Stimulated activated naive CD8-positive, alpha-beta T cell treated with anti-CD3 and anti-CD28 coated beads, Interleukin-15, amount 100 ng/mL, for 72 hours (primary cell): ENCODE results near the gene DCTN2.

Source experiments
- ATAC-seq: fragments of 150-1000 bp; cut with Tn5 transposase; 2 replicates; pipeline ENCODE4 v1.10.0; 2021; ENCODE audit warnings: mild to moderate bottlenecking, moderate library complexity
- DNase-seq, 2 donors: peaks; one replicate each; pipeline ENCODE4 v3.0.0; 2021 to 2022
- H3K27ac Mint-ChIP-seq, 2 donors: one replicate each; pipeline ENCODE4 v1.8.0; 2022; ENCODE audit warnings: mild to moderate bottlenecking in 2 of 2, mixed read lengths in 2 of 2, moderate library complexity in 2 of 2
- H3K27me3 Mint-ChIP-seq: one replicate; pipeline ENCODE4 v1.8.0; 2022; ENCODE audit warnings: mixed read lengths
- H3K4me1 Mint-ChIP-seq: one replicate; pipeline ENCODE4 v1.8.0; 2022; ENCODE audit warnings: mild to moderate bottlenecking, mixed read lengths
- H3K4me3 Mint-ChIP-seq, 2 donors: one replicate each; pipeline ENCODE4 v1.8.0; 2022; ENCODE audit warnings: mild to moderate bottlenecking in 2 of 2, mixed read lengths in 2 of 2, moderate library complexity in 1 of 2
- H3K9me3 Mint-ChIP-seq, 2 donors: one replicate each; pipeline ENCODE4 v1.8.0; 2022; ENCODE audit warnings: mixed read lengths in 2 of 2

Gene DCTN2

DNA sequence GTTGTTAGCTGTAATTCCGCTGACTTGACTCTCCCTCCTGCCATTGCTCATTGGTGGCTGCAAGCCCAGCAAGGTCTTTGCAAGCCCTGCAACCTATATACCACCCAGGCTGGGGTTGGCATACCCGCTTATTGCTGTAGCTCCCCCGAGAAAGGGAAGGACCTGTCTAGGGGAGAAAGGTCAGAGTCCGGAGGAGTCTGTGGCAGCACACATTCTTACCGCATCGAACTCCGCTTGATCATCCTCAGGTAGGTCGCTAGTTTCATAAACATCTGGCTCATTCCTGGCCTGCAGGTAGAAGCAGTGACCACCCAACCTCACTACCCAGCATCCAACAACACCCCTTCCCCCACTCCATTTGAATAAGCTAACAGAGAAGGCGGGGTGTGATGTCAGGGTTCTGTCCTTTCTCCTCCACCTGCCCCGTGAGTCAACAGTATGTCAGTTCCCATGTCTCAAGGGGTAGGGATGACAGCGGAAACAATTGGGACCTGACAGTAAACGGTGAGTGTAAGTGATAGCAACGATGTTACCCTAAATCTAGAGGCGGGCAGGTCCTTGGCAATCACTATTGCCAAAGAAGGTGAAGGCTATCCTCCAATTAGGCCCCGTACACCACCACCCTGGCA lies 1.1 kb downstream of the DCTN2 start:
- Mint-ChIP-seq H3K9me3 (no peaks in the 10 kb centered on the region), H3K27ac (peak overlapping the region; percentile 98), H3K4me1 (peaks cover 62% of the 10 kb centered on the region), H3K4me3 (peak overlapping the region; percentile 92 to 96), H3K27me3 (peaks cover 24% of the 10 kb centered on the region)
- ATAC-seq (no peak), DNase-seq (no peak)

DNA sequence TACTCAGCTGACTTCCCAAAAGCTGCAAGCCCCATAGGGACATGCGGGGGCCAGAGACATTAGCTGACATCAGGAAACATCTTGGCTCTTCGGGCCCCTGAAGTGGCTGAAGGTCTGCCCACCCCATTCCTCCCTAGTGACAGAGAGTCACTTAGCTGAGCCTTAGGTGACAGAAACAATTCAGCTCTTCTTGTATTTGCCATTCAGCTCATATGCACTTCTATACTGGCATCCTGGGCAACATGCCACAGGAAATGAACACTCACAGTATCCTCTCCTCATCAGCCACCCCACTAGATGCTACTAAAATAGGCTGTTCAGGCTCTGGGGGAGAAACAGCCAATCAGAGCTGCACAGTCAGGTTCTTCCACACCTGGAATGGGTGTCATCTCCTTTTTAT lies 3.4 kb downstream of the DCTN2 start:
- Mint-ChIP-seq H3K9me3 (no peaks in the 10 kb centered on the region), H3K27me3 (peaks cover 4% of the 10 kb centered on the region), H3K4me3 (no peak overlapping the region), H3K4me1 (peaks cover 46% of the 10 kb centered on the region), H3K27ac (no peak overlapping the region)
- ATAC-seq, result no peak
- DNase-seq, result no peak

DNA sequence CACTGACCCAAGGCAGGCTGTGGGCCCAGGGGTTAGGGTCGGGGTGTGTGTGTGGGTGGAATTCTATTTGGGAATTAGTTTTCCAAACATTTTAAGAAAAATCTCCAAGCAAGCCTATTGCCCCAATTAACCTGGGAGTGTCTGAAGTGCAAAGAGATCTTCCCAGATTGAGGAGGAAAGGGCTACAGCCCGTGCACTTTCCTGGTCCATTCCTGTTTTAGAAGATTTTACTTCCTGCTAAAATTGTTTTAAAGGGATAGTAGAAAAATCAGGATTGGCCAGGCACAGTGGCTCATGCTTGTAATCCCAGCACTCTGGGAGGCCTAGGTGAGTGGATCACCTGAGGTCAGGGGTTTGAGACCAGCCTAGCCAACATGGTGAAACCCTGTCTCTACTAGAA lies 5.3 kb downstream of the DCTN2 start:
- ATAC-seq (no peak), DNase-seq (no peak)
- H3K4me1 Mint-ChIP-seq, result peaks cover 48% of the 10 kb centered on the region
- no peak overlapping the region for H3K27ac Mint-ChIP-seq
- no peaks in the 10 kb centered on the region for H3K27me3 Mint-ChIP-seq
- H3K9me3 Mint-ChIP-seq, result no peaks in the 10 kb centered on the region
- no peak overlapping the region for H3K4me3 Mint-ChIP-seq

- H3K9me3 Mint-ChIP-seq, result no peaks in the 10 kb centered on the region
- DNase-seq, result no peak
- H3K27me3 Mint-ChIP-seq, result no peaks in the 10 kb centered on the region
- ATAC-seq, result no peak
- no peak overlapping the region for H3K4me3 Mint-ChIP-seq
- peaks cover 44% of the 10 kb centered on the region for H3K4me1 Mint-ChIP-seq
- no peak overlapping the region for H3K27ac Mint-ChIP-seq
Measured at GRCh38 chr12:57541001-57541400, 6.0 kb downstream of the DCTN2 start.

DNA sequence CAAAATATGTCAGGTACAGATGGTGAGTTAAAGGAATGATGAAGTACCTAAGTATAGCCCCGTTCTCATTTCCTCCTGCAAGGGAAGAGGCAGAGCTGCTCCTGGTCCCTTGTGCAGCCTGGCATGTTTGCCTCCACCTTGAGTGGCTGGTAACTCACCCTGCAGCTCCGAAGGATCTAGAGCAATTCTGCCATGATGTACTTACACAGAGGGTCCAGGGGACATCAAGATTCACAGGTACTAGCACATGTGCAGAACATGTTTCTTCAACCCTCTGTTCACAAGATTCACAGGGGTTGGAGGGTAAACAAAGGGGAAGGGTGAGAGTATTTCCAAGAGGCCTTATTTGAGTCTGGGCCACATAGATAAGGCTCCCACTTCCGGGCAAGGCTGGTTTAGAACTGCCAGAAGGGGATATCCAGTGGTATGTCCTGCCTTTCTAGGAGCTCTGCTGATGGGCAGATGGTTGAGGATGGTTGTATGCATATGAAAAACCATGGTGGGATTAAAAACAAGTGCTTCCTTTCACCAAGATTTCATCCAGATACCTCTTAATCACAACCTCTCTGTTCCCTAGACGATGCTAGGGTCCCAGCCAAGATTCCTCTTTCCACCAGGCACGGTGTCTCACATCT lies 7.7 kb downstream of the DCTN2 start:
- Mint-ChIP-seq H3K27ac (no peak overlapping the region), H3K9me3 (no peaks in the 10 kb centered on the region), H3K4me1 (peaks cover 28% of the 10 kb centered on the region), H3K27me3 (no peaks in the 10 kb centered on the region), H3K4me3 (no peak overlapping the region)
- DNase-seq (no peak), ATAC-seq (no peak)

- Mint-ChIP-seq H3K27ac (peak overlapping the region in 1 of 2 donors; percentile 15), H3K4me3 (no peak overlapping the region), H3K27me3 (no peaks in the 10 kb centered on the region), H3K4me1 (peaks cover 21% of the 10 kb centered on the region), H3K9me3 (no peaks in the 10 kb centered on the region)
- ATAC-seq, result no peak
- no peak for DNase-seq
Measured at GRCh38 chr12:57536597-57536942, 10.4 kb downstream of the DCTN2 start.

- DNase-seq (no peak), ATAC-seq (no peak)
- Mint-ChIP-seq H3K4me3 (no peak overlapping the region), H3K4me1 (peaks cover 21% of the 10 kb centered on the region), H3K9me3 (no peaks in the 10 kb centered on the region), H3K27me3 (no peaks in the 10 kb centered on the region), H3K27ac (no peak overlapping the region)
Measured at GRCh38 chr12:57535764-57536596, 11.0 kb downstream of the DCTN2 start.

- H3K27ac Mint-ChIP-seq, result no peak overlapping the region
- H3K9me3 Mint-ChIP-seq, result no peaks in the 10 kb centered on the region
- H3K4me3 Mint-ChIP-seq, result no peak overlapping the region
- no peaks in the 10 kb centered on the region for H3K27me3 Mint-ChIP-seq
- no peak for ATAC-seq
- peaks cover 22% of the 10 kb centered on the region for H3K4me1 Mint-ChIP-seq
- DNase-seq, result no peak
Measured at GRCh38 chr12:57534991-57535543, 11.9 kb downstream of the DCTN2 start.

DNA sequence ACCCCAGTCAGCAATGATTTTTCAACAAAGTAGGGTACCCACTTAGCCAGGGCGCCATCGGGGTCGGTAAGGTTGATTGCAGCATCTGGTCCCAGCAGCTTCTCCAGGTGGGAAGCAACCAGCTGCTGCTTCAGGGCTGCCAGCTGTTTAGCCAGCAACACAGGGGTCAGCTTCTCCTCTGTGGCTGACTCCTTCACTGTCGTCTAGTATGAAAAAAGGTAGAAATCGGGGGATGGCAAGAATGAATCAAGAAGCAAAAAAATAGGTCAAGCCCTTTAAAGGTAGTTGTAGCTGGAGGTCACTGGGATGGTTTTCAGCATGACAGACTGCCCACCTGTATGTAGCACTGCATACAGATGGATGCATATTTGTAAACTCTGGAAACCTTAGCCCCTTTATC lies 12.7 kb downstream of the DCTN2 start:
- ATAC-seq (no peak), DNase-seq (no peak)
- Mint-ChIP-seq H3K27me3 (no peaks in the 10 kb centered on the region), H3K27ac (peak overlapping the region in 1 of 2 donors; percentile 65), H3K4me3 (no peak overlapping the region), H3K9me3 (no peaks in the 10 kb centered on the region), H3K4me1 (peaks cover 29% of the 10 kb centered on the region)

DNA sequence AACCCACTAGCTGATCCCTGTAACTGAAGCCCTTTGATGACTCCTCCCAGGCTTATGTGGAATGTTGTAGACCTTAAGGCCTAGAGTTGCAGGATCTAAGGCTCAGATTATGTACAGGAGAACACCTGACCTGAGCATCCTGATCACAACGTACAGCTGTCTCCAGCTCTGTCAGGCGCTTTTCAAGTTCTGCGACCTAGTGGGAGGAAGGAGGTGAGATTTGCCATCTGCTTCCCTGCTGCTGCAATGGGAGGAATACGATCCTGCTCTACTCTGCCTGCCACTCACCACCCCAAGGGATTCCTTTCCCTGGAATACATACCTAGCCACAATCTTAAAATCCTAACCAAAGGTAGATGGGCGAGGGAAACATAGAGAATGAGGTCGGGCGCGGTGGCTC lies 13.9 kb downstream of the DCTN2 start:
- Mint-ChIP-seq H3K4me3 (no peak overlapping the region), H3K9me3 (no peaks in the 10 kb centered on the region), H3K27ac (no peak overlapping the region), H3K4me1 (peaks cover 25% of the 10 kb centered on the region), H3K27me3 (no peaks in the 10 kb centered on the region)
- DNase-seq (no peak), ATAC-seq (no peak)

DNA sequence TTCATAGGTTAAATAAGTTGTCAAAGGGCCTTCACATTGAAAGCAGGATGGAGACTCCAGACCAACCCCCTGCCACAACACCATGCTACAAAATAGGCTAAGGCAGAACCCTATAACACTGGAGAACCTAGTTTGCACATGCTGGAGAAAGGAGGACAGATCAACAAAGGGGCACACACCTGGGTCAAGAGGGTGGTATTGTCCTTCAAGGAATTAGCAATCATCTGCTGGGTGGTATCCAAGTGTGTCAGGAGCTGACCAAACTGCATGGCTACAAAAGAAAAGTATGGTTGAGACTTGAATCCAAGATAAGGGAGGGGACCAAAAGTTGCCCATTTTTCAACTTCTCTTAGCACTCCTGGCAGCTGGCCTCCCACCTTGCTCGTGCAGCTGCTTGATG lies 15.2 kb downstream of the DCTN2 start:
- peak overlapping the region in 1 of 2 donors; percentile 84 for H3K27ac Mint-ChIP-seq
- H3K4me3 Mint-ChIP-seq, result no peak overlapping the region
- no peaks in the 10 kb centered on the region for H3K27me3 Mint-ChIP-seq
- ATAC-seq (no peak), DNase-seq (no peak)
- no peaks in the 10 kb centered on the region for H3K9me3 Mint-ChIP-seq
- H3K4me1 Mint-ChIP-seq, result peaks cover 24% of the 10 kb centered on the region

GRCh38 chr12:57530396-57531142 lies 16.4 kb downstream of the DCTN2 start:
- no peak overlapping the region for H3K4me3 Mint-ChIP-seq
- ATAC-seq (no peak), DNase-seq (no peak)
- no peaks in the 10 kb centered on the region for H3K27me3 Mint-ChIP-seq
- H3K9me3 Mint-ChIP-seq, result no peaks in the 10 kb centered on the region
- no peak overlapping the region for H3K27ac Mint-ChIP-seq
- H3K4me1 Mint-ChIP-seq, result peaks cover 37% of the 10 kb centered on the region

GRCh38 chr12:57529831-57530230 lies 17.2 kb downstream of the DCTN2 start:
- peak overlapping the region; percentile 21 to 50 for H3K27ac Mint-ChIP-seq
- no peak for ATAC-seq
- no peaks in the 10 kb centered on the region for H3K9me3 Mint-ChIP-seq
- H3K4me1 Mint-ChIP-seq, result peaks cover 44% of the 10 kb centered on the region
- H3K4me3 Mint-ChIP-seq, result no peak overlapping the region
- H3K27me3 Mint-ChIP-seq, result no peaks in the 10 kb centered on the region
- no peak for DNase-seq

GRCh38 chr12:57528831-57529555 lies 18.0 kb downstream of the DCTN2 start:
- no peak for DNase-seq
- Mint-ChIP-seq H3K27ac (peak overlapping the region in 1 of 2 donors; percentile 72), H3K9me3 (no peaks in the 10 kb centered on the region)

GRCh38 chr12:57528176-57528575 lies 18.8 kb downstream of the DCTN2 start:
- no peak for DNase-seq
- no peak overlapping the region for H3K4me3 Mint-ChIP-seq
- no peak overlapping the region for H3K27ac Mint-ChIP-seq
- peaks cover 60% of the 10 kb centered on the region for H3K4me1 Mint-ChIP-seq
- no peak for ATAC-seq
- no peaks in the 10 kb centered on the region for H3K9me3 Mint-ChIP-seq
- H3K27me3 Mint-ChIP-seq, result no peaks in the 10 kb centered on the region

More at GRCh38 chr12:57528831-57529555, 18.0 kb downstream of the DCTN2 start:
- ATAC-seq, result no peak
- no peaks in the 10 kb centered on the region for H3K27me3 Mint-ChIP-seq
- H3K4me1 Mint-ChIP-seq, result peaks cover 52% of the 10 kb centered on the region
- no peak overlapping the region for H3K4me3 Mint-ChIP-seq
